ENCODE measurements around the gene GAPT. TPM values are rescaled to one million over a fixed set of nuclear protein-coding genes. Genes with fewer than 3 reads are reported as not detected.

GAPT gene
- total and polyA plus RNA-seq, 4 donors = 0.17 to 2.5 (median 0.94) TPM

DNA sequence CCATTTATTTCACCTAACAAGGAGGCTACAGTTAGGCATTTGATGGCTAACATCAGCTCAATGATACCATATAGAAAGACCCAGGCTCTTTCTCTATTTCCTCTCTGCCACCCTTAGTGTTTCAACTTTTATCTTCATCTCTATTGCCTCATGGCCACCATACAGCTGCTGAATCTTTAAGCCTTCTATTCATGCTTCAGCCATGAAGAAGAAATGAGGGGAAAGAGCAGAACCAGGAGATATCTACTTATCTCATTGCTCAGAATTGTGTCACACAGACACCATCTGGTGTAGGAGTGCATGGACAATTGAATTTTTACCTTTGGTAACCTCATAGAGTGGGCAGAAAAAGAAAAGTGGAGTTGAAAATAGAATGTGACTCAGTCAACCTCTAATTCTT, 6.7 kb downstream of the GAPT start:
- Histone ChIP-seq H3K4me1 (ENCODE audit: control insufficient read depth in 4 of 4, insufficient read depth in 4 of 4, low read length in 3 of 4) (no peaks in the 10 kb centered on the region), H3K36me3 (ENCODE audit: control insufficient read depth in 4 of 4, insufficient read depth in 3 of 4, low read depth in 1 of 4, low read length in 3 of 4) (no peaks in the 10 kb centered on the region)
- no peak for DNase-seq (ENCODE audit: low spot score)

DNA sequence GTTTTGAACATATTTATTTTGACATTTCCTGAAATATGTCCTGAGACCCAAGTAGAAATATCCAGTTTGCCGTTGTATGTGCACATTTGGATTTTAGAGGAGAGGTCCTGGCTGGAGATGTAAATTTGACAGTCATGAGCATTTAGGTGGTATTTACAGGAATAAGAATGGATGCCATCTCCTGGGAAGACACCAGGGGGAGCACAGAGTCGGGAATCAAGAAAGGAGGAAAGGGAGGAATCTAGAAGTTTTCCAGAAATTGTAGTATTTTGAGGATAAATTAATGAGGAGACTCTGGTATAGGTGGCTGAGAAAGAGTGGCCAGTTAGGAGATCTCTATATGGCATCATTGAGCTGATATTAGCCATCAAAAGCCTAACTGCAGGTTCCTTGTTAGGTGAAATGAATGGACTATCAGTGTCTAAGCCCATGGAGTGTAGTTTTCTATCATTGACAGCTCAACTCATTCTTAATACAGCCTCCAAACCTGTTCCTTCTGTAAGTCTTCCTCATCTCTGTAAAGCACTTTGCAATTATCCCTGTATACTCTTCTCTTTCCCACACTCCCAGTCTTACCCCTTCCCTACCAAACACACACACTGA, 7.2 kb downstream of the GAPT start:
- H3K36me3 ChIP-seq (ENCODE audit: control insufficient read depth in 4 of 4, insufficient read depth in 3 of 4, low read depth in 1 of 4, low read length in 3 of 4) = no peaks in the 10 kb centered on the region
- H3K27ac ChIP-seq (ENCODE audit: low read depth in 1 of 2, low read length in 2 of 2) = no peak overlapping the region
- H3K27me3 ChIP-seq (ENCODE audit: control insufficient read depth in 4 of 4, insufficient read depth in 4 of 4, low read length in 3 of 4) = no peaks in the 10 kb centered on the region
- TF ChIP-seq NR2F2 (IDR thresholded peaks at IDR 0.05) (no peak), RAD21 (IDR thresholded peaks at IDR 0.05) (peak; percentile 95 to 97)
- TF ChIP-seq, protein P1, sequence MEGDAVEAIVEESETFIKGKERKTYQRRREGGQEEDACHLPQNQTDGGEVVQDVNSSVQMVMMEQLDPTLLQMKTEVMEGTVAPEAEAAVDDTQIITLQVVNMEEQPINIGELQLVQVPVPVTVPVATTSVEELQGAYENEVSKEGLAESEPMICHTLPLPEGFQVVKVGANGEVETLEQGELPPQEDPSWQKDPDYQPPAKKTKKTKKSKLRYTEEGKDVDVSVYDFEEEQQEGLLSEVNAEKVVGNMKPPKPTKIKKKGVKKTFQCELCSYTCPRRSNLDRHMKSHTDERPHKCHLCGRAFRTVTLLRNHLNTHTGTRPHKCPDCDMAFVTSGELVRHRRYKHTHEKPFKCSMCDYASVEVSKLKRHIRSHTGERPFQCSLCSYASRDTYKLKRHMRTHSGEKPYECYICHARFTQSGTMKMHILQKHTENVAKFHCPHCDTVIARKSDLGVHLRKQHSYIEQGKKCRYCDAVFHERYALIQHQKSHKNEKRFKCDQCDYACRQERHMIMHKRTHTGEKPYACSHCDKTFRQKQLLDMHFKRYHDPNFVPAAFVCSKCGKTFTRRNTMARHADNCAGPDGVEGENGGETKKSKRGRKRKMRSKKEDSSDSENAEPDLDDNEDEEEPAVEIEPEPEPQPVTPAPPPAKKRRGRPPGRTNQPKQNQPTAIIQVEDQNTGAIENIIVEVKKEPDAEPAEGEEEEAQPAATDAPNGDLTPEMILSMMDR (IDR thresholded peaks at IDR 0.05; ENCODE audit: low read depth, low read length, missing input control) = peak; percentile 83
- TF ChIP-seq, protein P2, sequence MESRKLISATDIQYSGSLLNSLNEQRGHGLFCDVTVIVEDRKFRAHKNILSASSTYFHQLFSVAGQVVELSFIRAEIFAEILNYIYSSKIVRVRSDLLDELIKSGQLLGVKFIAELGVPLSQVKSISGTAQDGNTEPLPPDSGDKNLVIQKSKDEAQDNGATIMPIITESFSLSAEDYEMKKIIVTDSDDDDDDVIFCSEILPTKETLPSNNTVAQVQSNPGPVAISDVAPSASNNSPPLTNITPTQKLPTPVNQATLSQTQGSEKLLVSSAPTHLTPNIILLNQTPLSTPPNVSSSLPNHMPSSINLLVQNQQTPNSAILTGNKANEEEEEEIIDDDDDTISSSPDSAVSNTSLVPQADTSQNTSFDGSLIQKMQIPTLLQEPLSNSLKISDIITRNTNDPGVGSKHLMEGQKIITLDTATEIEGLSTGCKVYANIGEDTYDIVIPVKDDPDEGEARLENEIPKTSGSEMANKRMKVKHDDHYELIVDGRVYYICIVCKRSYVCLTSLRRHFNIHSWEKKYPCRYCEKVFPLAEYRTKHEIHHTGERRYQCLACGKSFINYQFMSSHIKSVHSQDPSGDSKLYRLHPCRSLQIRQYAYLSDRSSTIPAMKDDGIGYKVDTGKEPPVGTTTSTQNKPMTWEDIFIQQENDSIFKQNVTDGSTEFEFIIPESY (IDR thresholded peaks at IDR 0.05) = no peak
- no peaks in the 10 kb centered on the region for H3K4me1 ChIP-seq (ENCODE audit: control insufficient read depth in 4 of 4, insufficient read depth in 4 of 4, low read length in 3 of 4)
- no peak overlapping the region for H3K4me3 ChIP-seq (ENCODE audit: low read depth in 1 of 3, low read length in 3 of 3)
- WGBS = 8% methylated on average over 2 of the region's 2 CpGs
- no peak overlapping the region for H3K9ac ChIP-seq (ENCODE audit: low read depth in 1 of 2, low read length in 2 of 2)
- no peaks in the 10 kb centered on the region for H3K9me3 ChIP-seq (ENCODE audit: control insufficient read depth in 4 of 4, low read length in 3 of 4)
- DNase-seq (ENCODE audit: low spot score) = peak; percentile 40

More for the DNA sequence above, 6.7 kb downstream of the GAPT start:
- H3K9ac ChIP-seq (ENCODE audit: low read depth in 1 of 2, low read length in 2 of 2) = no peak overlapping the region
- no peak overlapping the region for H3K27ac ChIP-seq (ENCODE audit: low read depth in 1 of 2, low read length in 2 of 2)
- no peaks in the 10 kb centered on the region for H3K9me3 ChIP-seq (ENCODE audit: control insufficient read depth in 4 of 4, low read length in 3 of 4)
- no peaks in the 10 kb centered on the region for H3K27me3 ChIP-seq (ENCODE audit: control insufficient read depth in 4 of 4, insufficient read depth in 4 of 4, low read length in 3 of 4)
- H3K4me3 ChIP-seq (ENCODE audit: low read depth in 1 of 3, low read length in 3 of 3) = no peak overlapping the region
- TF ChIP-seq, protein P3, sequence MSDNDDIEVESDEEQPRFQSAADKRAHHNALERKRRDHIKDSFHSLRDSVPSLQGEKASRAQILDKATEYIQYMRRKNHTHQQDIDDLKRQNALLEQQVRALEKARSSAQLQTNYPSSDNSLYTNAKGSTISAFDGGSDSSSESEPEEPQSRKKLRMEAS (IDR thresholded peaks at IDR 0.05) = no peak
- TF ChIP-seq, protein P1 (IDR thresholded peaks at IDR 0.05; ENCODE audit: low read depth, low read length, missing input control) = no peak
- TF ChIP-seq TAF1 (conservative IDR thresholded peaks at IDR 0.05) = no peak
- TF ChIP-seq GABPA (IDR thresholded peaks at IDR 0.05 in 1 of 2, conservative IDR thresholded peaks at IDR 0.05 in 1 of 2) = no peak
- no peak for TF ChIP-seq FOXA1 (IDR thresholded peaks at IDR 0.05)
- TF ChIP-seq RAD21 (IDR thresholded peaks at IDR 0.05) = no peak
- TF ChIP-seq HNF4A (conservative IDR thresholded peaks at IDR 0.05) = no peak
- TF ChIP-seq FOXA2 (IDR thresholded peaks at IDR 0.05) = no peak
- TF ChIP-seq, protein P2 (IDR thresholded peaks at IDR 0.05) = no peak
- no peak for TF ChIP-seq NR2F2 (IDR thresholded peaks at IDR 0.05)
- no peak for TF ChIP-seq RXRA (IDR thresholded peaks at IDR 0.05)
- no peak for TF ChIP-seq SP1 (IDR thresholded peaks at IDR 0.05)
- no peak for TF ChIP-seq YY1 (IDR thresholded peaks at IDR 0.05)
- TF ChIP-seq, protein P4, sequence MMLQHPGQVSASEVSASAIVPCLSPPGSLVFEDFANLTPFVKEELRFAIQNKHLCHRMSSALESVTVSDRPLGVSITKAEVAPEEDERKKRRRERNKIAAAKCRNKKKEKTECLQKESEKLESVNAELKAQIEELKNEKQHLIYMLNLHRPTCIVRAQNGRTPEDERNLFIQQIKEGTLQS (IDR thresholded peaks at IDR 0.05) = no peak
- TF ChIP-seq EGR1 (IDR thresholded peaks at IDR 0.05; ENCODE audit: low read depth in 2 of 2) = no peak
- TF ChIP-seq JUND (IDR thresholded peaks at IDR 0.05) = no peak
- no peak for TF ChIP-seq HNF4G (IDR thresholded peaks at IDR 0.05)
